ENCODE measurements around the gene ZNF148.
A peak's percentile ranks its signal among the peaks of the same experiment; 100 is the strongest.

ZNF148 gene

DNA sequence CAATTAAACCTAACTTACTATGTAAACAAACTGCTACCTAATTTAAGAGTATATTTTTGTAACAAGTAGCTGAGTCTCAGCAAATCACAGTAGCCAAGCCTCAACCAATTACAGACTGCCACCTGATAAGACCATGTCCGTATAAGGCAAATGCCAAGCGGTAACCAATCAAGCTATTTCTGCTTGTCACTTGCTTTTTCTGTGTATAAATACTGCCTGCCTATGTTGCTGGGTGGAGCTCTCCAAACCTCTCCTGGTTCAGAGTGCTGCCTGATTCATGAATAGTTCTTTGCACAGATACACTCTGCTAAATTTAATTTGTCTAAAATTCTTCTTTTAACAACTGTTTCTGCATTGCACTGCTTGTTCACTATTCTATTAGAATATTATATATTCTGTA is 42.6 kb downstream of the ZNF148 start:
- no peak for DNase-seq (ENCODE audit: low spot score)

DNA sequence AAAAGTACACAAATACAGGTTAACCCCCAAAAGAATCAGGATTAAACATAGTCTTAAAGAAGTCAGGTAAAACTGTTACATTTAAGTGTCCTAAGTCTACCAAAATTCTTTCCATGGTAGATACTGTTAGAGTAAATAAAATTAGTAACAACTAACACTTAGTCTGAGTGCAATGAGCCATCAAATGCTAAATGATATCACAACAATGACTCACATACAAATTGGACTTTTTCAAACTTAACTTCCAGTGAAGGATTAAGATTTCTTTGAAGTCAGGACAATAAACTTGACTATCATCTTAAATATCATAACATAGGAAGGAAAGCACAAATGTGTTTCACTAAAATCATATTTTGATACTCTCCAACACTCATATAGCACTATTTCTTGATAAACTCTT is 43.9 kb downstream of the ZNF148 start:
- no peak for DNase-seq (ENCODE audit: low spot score)

DNA sequence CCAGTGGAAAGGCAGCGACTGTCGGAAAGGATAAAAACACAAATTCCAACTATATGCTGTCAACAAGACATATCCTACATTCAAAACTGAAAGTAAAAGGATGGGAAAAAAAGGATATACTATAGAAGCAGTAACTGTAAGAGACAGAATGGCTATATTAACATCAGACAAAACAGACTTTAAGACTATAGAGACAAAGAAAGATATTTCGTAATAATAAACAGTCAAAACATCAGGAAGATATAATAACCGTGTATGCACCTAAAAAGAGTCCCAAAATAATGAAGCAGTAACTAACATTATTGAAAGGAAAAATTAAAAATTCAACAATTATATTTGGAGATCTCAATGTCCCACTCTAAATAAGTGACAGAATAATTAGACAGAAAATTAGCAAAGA is 48.2 kb downstream of the ZNF148 start:
- no peak for DNase-seq (ENCODE audit: low spot score)

DNA sequence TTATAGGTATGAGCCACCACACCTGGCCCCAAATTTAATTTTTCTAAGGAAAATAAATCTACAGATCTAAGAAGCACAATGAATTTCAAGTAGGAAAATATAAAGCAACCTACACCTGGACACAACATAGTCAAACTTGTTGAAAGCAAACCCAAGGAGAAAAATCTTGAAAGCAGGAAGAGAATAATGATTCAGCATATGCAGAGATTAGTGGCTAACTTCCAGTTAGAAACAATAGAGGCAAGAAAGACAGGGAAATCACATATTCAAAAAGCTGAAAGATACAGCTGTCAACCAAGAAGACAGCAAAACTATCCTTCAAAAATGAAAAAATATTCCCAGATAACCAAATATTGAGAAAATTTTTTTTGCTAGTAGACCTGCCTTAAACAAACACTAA is 49.4 kb downstream of the ZNF148 start:
- DNase-seq (ENCODE audit: low spot score) = no peak

DNA sequence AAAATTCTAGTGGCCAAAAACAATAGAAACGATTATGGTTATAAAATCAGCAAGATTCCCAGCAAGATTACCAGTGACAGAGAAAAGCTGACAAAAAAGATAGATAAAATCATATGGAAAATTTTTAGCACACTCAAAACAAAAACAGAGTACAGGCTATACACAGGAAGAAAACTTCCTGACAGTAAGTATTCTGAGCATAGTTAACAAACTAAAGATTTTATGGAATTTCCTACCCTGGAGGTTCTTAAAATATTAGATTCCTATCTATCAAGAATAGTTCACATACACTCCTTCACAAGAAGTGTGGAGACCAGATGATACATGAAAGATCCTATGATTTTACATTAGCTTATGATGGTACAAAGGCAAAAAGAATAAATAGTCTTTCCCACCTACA is 50.8 kb downstream of the ZNF148 start:
- no peak for DNase-seq (ENCODE audit: low spot score)

DNA sequence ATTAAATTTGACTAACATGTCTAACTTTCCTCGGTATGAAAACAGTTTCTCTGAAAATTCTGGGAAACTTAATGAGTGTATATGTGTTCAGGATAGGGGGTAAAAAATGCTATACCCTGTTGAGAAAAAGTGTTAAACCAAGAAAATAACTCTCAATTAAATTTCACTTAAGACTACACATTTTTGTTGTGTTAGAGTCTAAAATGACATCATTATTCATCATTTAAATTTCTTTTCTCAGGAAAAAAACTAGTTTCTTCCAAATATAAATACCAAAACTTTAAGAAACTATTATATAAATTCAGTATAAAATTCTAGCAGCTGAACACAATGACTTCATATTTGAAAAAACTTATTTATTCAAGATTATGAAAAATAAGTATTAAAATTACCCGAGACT is 52.2 kb downstream of the ZNF148 start:
- DNase-seq (ENCODE audit: low spot score) = no peak

DNA sequence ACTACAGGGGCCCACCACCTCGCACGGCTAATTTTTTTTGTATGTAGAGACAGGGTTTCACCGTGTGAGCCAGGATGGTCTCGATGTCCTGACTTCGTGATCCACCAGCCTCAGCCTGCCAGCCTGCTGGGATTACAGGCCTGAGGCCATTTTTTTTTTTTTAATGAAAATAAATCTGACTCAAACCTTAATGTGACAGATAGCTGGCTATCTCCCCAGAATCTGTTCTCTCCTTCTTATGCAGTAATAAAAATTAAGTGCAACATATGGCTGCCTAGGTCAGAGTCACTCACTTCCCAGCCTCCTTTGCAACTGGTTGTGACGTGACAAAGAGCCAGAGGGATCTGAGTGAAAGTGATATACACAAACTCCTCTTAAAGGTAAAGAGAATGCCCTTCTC is 53.0 kb downstream of the ZNF148 start:
- DNase-seq (ENCODE audit: low spot score) = no peak

DNA sequence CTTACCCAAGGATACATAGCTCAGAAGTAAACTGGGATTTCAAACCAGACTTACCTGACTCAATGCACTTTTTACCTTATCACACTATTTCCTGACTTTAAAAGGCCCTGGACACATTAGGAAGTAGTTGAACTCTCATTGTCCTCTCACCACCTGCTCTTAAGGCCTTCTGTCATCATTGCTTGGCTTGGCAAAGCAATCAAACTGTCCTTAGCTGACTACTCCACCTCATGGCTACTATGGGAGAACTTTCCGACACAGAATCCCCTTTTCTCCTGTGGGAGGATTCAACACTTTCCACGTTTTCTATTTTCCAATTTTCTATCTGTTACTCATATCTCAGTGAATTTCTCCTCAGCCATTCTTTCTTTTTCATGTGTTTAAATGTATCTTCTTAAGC is 55.4 kb downstream of the ZNF148 start:
- DNase-seq (ENCODE audit: low spot score) = no peak

DNA sequence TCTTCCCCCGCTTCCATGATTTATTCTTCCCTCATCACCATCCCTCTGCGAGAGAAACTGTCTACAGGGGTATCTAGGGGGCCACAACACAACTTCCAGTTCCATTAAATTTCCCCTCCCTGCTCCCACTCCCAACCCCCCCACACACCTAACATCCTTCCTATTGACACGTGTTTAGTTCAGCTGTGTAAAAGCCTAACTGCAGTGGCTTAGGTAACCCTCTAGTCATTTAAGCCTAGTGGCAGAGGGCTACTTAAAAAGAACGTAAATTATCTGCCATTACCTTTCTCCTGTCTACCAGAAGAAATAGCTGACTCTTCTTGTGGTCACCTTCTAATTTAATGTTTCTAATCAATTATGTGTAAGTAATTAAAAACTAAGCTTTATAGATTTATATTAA is 56.3 kb downstream of the ZNF148 start:
- DNase-seq (ENCODE audit: low spot score) = no peak

DNA sequence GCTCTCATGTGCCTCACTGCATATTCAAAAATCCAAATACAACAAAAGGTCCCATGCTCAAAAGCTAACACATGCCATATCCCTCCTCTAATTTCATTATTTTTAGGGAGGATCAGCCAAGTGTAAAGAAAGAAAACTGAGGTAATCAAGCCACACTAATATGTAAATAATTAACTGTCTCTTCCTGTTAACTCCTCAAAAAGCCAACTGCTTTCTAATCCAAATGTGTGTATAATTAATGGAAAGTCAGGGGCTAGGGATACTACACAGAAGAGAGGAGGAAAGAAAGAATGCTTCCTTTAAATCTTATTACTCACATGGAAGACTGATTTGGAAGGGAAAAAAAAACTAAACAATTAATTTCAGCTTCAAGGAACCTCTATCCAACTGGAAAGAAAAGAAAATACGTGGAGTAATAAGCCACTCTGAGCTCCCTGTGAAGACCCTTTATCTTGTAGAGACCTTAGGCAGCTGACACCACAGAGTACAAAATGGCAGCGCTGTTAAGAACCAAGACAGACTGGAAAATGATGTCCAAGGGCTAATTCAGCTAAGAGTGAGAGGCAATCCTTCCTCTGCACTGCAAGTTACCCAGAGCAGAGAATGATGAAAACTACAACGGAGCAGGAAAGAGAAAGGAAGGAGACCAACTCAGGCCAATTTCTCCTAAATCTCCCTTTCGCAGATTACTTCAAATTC is 56.8 kb downstream of the ZNF148 start:
- DNase-seq (ENCODE audit: low spot score) = no peak

DNA sequence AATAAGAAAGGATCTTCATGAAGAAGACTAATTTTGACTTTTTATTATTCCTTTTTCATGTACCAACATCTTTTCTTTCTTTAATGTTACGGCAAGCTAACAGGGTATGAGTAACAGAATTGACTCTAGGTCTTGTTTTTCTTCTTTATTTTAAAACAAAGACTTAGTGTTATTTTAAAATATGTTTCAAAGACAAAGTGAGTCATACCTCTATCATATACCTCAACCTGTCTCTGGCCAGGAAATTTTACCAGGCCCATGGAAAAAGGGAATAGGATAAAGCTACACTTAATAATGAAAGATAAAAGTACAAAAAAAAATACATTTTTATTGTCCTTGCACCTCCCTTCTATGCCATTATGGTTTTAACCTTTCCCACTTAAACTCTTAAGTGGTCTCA is 57.4 kb downstream of the ZNF148 start:
- no peak for DNase-seq (ENCODE audit: low spot score)

DNA sequence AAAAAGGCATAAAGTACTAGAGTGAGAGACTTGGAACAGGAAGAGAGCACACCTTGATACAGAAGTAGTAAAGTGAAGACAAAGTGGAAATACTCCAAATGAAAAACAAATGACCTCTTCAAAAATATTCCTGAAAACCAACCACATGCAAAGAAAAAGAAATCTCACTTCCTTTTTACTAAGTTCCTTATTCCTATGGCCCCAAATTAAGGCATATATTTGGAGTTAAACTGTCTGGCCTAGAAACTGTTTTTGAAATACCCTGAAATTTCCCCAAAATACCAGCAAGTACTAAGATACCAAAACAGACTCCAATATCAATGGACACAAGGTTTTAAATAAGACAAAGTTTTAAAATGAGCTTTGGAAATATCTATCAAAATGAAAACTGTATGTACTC is 58.2 kb downstream of the ZNF148 start:
- DNase-seq (ENCODE audit: low spot score) = no peak

DNA sequence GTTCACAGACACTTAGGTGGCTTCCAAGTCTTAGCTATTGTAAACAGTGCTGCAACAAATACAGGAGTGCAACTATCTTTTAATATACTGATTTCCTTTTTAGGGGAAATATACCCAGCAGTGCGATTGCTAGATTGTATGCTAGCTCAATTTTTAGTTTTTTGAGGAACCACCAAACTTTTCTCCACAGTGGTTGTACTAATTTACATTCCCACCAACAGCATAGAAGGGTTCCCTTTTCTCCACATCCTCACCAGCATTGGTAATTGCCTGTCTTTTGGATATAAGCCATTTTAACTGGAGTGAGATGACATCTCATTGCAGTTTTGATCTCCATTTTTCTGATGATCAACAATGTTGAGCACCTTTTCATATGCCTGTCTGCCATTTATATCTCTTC is 58.9 kb downstream of the ZNF148 start:
- DNase-seq (ENCODE audit: low spot score) = no peak

DNA sequence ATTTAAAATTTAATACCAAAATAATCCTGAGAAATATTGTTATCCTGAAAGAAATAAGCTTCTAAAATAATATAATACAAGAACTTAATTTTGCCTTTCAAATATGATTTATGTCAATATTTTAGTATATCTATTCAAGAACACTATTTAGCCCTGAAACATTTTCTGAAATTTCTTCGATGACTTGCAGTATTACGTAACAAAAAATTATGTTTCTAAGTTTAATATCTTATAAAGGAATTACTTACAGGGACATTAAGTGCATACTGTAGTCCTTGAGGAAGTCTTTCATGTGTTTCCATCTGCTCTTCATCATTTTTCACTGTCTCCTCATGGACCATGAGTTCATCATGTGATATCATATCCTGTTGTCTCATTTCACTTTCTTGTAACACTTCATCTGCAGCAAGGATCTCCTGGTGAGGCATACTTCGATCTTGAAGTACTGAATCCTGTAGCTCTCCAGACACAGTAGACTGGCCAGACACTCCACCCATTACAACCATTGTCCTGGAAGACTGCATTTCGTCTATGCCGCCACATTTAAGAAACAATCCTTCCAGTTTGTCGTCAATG is 62.0 kb downstream of the ZNF148 start:
- no peak for DNase-seq (ENCODE audit: low spot score)

DNA sequence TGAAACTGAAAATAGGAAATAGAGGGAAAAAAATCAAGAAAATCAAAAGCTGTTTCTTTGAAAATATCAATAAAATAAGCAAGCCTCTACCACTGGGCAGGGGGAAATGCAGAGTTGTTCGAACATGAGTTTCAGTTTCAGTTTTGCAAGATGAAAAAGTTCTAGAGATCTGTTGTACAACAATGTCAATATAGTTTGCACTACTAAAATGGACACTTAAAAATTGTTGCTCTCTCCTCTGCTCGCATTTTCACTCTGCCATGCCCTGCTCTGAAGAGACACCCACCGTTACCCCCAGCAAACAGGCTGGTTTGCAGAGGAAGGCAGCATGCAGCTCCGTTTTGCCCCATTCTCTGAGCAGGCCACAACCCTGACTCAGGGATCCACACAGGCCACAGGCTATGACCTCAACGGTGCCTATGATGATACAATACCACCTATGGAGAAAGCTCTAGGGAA is 64.5 kb downstream of the ZNF148 start:
- DNase-seq (ENCODE audit: low spot score) = no peak

DNA sequence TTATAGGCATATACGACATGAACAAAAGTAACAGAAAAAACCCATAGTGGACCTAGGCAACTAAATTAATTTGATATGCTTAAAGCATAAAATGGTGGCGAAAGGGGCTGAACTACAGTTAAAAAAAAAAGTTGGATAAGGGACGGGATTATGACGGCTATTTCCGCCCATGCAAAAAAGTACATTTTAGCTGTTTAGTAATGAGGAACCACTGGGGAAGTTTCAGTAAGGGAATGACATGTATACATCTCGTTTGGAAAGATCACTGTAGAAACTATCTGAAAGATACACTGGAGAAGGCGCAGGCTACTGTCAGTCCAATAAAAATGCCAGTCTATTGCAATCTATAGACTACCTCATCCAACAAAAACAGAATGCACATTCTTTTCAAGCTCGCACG is 65.6 kb downstream of the ZNF148 start:
- DNase-seq (ENCODE audit: low spot score) = no peak

DNA sequence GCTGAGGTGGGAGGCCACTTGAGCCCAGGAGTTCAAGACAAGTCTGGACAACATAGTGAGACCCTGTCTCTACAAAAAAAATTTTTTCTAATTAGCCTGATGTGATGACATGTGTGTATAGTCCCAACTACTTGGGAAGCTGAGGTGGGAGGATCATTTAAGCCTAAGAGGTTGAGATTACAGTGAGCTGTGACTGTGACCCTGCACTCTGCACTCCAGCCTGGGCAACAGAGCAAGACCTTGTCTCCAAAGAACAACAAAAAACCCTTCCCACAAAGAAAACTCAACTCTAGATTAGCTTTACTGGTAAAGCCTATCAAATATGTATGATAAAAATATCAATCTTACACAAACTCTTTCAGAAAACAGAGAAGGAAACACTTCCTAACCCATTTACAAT is 68.5 kb downstream of the ZNF148 start:
- DNase-seq (ENCODE audit: low spot score) = no peak

DNA sequence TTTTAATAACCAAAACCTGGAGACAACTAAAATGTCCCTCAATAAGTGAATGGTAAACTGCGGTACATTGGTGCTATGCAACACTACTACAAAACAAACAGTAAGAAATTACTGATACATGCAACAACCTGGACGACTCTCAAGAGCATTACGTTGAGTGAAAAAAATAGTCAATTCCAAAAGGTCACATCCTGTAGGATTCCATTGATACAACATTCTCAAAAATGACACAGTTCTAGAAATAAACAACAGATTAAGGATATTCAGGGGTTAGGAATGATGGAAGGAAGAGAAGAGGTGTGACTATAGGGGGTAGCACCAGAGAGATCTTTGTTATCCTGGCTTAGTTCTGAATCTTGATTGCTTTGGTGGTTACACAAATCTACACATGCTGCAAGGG is 72.2 kb downstream of the ZNF148 start:
- no peak for DNase-seq (ENCODE audit: low spot score)

DNA sequence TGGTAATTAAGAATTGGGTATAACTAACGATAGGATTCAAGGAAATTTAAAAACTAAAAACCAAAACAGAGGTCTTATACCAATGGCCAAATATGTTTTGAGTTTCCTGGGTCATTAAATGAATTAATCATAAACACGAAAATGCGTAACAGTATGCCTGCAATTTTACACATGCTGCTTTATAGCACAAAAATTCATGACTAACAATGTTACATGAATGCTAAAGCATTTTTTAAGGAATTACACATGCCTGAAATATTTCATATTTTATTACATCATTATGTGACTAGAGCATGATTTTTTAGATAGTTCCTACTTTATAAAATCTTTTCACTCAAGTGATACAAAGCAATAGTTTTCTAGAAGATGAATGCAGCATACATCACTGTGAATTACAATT is 74.7 kb downstream of the ZNF148 start:
- no peak for DNase-seq (ENCODE audit: low spot score)

DNA sequence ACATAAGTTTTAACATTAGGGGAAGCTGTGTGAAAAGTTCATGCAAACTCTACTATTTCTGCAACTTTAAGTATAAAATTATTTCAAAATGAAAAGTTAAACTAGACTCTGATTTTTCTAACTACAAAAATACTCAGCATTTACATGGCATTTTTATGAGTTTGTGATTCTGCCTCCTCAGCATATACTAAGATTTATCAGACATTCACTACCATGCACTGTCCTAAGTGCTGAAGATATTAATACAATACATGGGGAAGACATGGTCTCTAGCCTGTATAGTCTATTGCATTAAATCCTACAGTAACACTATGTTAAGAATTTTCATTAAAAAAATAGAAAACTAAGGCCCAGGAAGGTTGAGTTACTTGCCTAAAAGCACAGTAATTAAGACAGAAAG is 80.7 kb downstream of the ZNF148 start:
- DNase-seq (ENCODE audit: low spot score) = no peak

DNA sequence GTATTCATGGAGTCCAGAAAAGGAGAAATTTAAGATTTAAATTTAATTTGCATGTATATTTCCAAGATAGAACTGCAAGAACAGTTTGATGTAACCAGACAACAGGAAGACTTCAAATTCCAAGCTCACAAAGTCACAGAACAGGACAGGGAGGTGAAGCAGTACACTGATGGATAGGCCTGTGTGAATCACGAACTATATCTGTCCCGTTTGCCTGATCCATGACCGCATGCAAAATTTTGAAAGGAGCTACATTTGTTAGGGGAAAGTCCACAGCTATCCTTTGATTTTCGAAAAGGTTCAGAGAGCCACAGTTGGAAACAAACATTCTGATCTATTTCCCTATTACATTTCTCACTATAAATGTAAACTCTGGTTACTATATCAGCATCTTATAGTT is 83.1 kb downstream of the ZNF148 start:
- DNase-seq (ENCODE audit: low spot score) = no peak

DNA sequence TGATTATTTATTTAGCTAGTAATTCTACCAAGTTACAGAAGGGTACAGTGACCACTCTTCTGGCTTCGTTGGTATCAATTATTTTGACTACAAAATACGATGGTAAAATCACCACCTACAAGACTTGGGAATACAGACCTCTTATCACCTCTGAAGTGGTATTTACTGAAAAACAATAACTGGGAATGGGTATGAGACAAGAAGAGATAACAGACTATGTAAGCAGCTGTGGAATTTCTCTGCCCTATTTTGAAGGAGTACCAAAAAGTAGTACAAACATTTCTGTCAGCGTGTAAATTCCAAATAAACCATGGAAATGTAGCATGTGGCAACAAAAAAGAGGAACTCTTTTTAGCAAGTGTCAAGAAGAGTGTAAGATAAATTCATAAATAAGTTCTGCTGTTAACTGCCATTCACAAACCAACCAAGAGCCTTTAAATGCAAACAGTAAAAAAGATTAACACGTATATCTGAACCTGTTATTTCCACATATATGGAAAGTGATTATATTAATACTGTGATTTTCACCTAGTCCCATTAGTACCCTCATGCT is 85.6 kb downstream of the ZNF148 start:
- DNase-seq (ENCODE audit: low spot score) = no peak

DNA sequence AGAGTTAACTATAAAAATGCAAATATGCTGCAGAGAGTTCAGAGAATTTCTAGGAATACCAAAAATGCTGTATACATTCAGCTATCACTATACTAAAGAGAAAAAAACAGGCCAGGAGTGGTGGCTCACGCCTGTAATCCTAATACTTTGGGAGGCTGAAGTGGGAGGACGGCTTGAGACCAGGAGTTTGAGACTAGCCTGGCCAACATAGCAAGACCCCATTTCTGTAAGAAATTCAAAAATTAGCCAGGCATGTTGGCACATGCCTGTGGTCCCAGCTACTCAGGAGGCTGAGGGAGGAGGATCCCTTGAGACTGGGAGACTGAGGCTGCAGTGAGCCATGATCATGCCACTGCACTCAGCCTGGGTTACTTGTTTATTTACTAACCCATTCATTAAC is 87.9 kb downstream of the ZNF148 start:
- DNase-seq (ENCODE audit: low spot score) = no peak

DNA sequence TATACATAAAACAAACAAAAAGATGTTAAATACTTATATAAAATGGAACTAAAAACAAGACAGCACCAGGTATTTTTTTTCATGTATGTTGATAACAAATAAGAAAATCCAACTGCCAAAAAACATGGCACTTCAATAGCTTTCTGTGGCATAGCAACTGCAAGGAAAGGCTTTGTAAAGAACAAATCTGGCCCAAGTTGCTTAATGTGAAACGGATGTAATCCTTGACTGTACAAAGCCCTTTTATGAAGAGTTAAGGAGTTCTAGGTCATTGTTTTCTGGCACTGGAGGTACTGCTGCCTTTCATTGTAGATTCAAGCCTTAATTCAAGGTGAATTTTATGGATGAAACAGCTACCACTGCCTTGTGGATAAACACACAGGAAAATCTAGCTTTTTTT is 93.7 kb downstream of the ZNF148 start:
- peak; percentile 4 for DNase-seq (ENCODE audit: low spot score)

All from putamen (tissue), 1 donor.